ENCODE results near the gene VEGFC. TPM values are rescaled to one million over a fixed set of nuclear protein-coding genes. Genes with fewer than 3 reads are reported as not detected.

VEGFC gene
- total RNA-seq, 2 donors from 2014 or later, result 5.1 to 20.4 TPM

DNA sequence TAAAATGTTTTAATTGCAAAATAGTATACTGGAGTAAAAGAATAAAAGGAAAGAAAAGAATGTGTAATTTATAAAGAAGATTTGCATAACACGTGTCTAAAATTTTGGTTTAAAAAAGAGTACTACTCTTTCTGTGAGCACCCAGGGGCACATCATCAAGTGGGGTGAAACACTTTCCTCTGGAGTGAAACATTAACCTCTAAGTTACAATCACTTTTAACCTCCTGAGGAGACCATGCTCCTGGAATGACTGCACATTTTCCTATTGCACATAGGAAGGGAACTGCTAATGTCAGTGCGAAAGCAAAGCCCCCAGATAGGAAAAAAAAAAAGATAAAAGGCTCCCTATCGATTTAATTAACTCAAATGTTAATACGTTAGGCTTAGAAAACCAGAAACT, 13.3 kb downstream of the VEGFC start:
- ATAC-seq (ENCODE audit: insufficient number of reproducible peaks, low FRiP score, low read depth) (no peak), DNase-seq (ENCODE audit: low spot score) (no peak)
- TF ChIP-seq, protein P1, sequence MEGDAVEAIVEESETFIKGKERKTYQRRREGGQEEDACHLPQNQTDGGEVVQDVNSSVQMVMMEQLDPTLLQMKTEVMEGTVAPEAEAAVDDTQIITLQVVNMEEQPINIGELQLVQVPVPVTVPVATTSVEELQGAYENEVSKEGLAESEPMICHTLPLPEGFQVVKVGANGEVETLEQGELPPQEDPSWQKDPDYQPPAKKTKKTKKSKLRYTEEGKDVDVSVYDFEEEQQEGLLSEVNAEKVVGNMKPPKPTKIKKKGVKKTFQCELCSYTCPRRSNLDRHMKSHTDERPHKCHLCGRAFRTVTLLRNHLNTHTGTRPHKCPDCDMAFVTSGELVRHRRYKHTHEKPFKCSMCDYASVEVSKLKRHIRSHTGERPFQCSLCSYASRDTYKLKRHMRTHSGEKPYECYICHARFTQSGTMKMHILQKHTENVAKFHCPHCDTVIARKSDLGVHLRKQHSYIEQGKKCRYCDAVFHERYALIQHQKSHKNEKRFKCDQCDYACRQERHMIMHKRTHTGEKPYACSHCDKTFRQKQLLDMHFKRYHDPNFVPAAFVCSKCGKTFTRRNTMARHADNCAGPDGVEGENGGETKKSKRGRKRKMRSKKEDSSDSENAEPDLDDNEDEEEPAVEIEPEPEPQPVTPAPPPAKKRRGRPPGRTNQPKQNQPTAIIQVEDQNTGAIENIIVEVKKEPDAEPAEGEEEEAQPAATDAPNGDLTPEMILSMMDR (IDR thresholded peaks at IDR 0.05), result no peak

DNA sequence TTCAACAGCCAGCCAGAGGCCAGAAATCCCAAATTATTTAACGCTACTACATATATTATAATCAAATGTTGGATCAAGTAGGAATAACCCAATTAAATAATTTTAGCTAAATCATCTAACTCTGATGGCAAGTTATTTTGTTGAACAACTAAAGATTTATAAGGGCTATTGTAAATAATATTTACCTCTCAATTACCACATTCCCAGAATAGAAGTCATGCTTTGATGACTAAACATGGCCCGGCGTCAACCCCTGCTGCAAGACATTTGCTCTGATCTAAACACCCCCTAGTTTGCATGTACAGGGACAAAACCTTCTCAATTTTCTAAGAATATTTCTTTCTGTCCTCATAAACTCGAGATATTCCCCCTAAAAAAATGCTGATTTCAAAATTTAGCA, 14.2 kb downstream of the VEGFC start:
- H3K4me1 ChIP-seq (ENCODE audit: control insufficient read depth in 1 of 2, low read depth in 2 of 2), result peaks cover 0 to 5% of the 10 kb centered on the region in 2 donors
- H3K27me3 ChIP-seq (replicated peaks; ENCODE audit: insufficient read depth), result no peaks in the 10 kb centered on the region
- no peaks in the 10 kb centered on the region for H3K9me3 ChIP-seq
- no peak for ATAC-seq (ENCODE audit: insufficient number of reproducible peaks, low FRiP score, low read depth)
- H3K36me3 ChIP-seq, result no peaks in the 10 kb centered on the region
- no peak overlapping the region for H3K4me3 ChIP-seq
- no peak for DNase-seq (ENCODE audit: low spot score)
- TF ChIP-seq, protein P1 (IDR thresholded peaks at IDR 0.05), result no peak
- H3K27ac ChIP-seq, result no peak overlapping the region

More for the DNA sequence above, 13.3 kb downstream of the VEGFC start:
- Histone ChIP-seq H3K9me3 (no peaks in the 10 kb centered on the region), H3K4me1 (ENCODE audit: control insufficient read depth in 1 of 2, low read depth in 2 of 2) (peaks cover 0 to 5% of the 10 kb centered on the region in 2 donors), H3K4me3 (no peak overlapping the region), H3K27ac (no peak overlapping the region), H3K36me3 (no peaks in the 10 kb centered on the region), H3K27me3 (replicated peaks; ENCODE audit: insufficient read depth) (no peaks in the 10 kb centered on the region)

DNA sequence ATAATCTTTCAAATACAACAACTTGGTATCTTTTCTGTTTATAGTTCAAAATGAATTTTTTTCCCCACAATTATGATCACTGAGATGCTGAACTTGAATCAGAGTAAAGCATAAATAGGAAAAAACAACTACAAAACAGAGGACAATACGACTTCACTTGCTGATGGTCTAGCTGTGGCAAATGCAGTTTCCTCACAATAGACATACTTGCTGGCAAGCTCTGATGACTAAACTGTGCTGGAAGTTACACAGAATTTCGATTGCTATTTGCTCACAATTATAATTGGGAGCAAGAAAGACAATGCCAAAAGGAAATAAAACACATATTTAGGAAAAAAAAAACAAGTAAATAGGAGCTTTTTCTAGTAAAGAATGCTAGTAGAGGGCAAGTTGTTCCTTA, 14.7 kb downstream of the VEGFC start:
- Histone ChIP-seq H3K4me3 (no peak overlapping the region), H3K27me3 (replicated peaks; ENCODE audit: insufficient read depth) (no peaks in the 10 kb centered on the region), H3K36me3 (no peaks in the 10 kb centered on the region), H3K27ac (no peak overlapping the region), H3K4me1 (ENCODE audit: control insufficient read depth in 1 of 2, low read depth in 2 of 2) (peaks cover 0 to 5% of the 10 kb centered on the region in 2 donors), H3K9me3 (no peaks in the 10 kb centered on the region)
- no peak for DNase-seq (ENCODE audit: low spot score)
- no peak for ATAC-seq (ENCODE audit: insufficient number of reproducible peaks, low FRiP score, low read depth)
- TF ChIP-seq, protein P1 (IDR thresholded peaks at IDR 0.05), result no peak

DNA sequence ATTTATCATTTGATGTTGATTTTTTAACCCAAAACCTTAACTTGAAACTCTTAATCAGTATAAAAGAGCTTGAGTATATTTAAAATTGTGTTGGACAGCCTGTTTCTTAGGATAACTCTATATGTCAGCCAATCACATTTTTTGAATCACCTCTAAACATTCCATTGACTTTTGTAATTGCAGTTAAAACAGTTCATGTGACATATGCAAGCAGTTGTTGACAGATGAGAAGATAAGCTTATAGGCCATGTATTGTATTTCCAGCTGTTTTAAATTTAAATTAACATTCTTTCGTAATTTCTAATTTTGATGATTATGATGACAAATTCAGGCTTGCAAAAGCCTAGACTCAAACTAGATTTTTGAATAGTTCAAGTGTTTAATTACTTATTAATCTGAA, 17.4 kb downstream of the VEGFC start:
- DNase-seq (ENCODE audit: low spot score) (no peak), ATAC-seq (ENCODE audit: insufficient number of reproducible peaks, low FRiP score, low read depth) (no peak)
- Histone ChIP-seq H3K27me3 (replicated peaks; ENCODE audit: insufficient read depth) (no peaks in the 10 kb centered on the region), H3K4me3 (no peak overlapping the region), H3K9me3 (no peaks in the 10 kb centered on the region), H3K4me1 (ENCODE audit: control insufficient read depth in 1 of 2, low read depth in 2 of 2) (no peaks in the 10 kb centered on the region), H3K36me3 (no peaks in the 10 kb centered on the region), H3K27ac (no peak overlapping the region)
- TF ChIP-seq, protein P1 (IDR thresholded peaks at IDR 0.05), result no peak

DNA sequence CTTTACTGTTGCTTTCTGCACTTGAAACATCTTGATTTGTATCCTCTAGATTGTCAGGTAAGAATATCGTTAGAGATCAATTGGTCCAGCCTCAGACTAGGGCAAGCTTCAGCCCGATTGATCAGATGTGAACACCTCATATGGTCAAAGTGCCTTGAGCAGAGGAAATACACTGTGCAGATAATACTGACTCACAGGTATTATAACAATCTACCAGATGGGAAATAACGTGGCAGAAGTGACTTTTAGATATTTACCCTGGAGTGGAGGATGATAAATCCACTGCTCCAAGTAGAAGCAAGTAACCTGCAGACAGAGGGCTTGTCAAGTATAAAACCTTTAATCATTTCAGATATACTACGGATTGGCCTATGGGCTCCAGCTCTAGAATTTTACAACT, 17.9 kb downstream of the VEGFC start:
- Histone ChIP-seq H3K4me3 (no peak overlapping the region), H3K27ac (no peak overlapping the region), H3K27me3 (replicated peaks; ENCODE audit: insufficient read depth) (no peaks in the 10 kb centered on the region), H3K9me3 (no peaks in the 10 kb centered on the region), H3K4me1 (ENCODE audit: control insufficient read depth in 1 of 2, low read depth in 2 of 2) (no peaks in the 10 kb centered on the region), H3K36me3 (no peaks in the 10 kb centered on the region)
- no peak for ATAC-seq (ENCODE audit: insufficient number of reproducible peaks, low FRiP score, low read depth)
- DNase-seq (ENCODE audit: low spot score), result no peak
- TF ChIP-seq, protein P1 (IDR thresholded peaks at IDR 0.05), result no peak
